Stimulated activated CD4-positive, alpha-beta T cell treated with anti-CD3 and anti-CD28 coated beads, TNF-alpha, amount 100 ng/mL, for 24 hours (primary cell): ENCODE measurements around the gene MEOX1.
"Not testable (repeated sequence)": the region's sequence is repeated elsewhere in the genome, so short reads cannot be mapped to it uniquely, and the experiment has no call there.

ENCODE experiments used
- DNase-seq, 3 experiments: peaks; one replicate each; pipeline ENCODE4 v3.0.0-alpha.2; 2020; ENCODE audit warnings: low read depth in 3 of 3

The MEOX1 gene

DNA sequence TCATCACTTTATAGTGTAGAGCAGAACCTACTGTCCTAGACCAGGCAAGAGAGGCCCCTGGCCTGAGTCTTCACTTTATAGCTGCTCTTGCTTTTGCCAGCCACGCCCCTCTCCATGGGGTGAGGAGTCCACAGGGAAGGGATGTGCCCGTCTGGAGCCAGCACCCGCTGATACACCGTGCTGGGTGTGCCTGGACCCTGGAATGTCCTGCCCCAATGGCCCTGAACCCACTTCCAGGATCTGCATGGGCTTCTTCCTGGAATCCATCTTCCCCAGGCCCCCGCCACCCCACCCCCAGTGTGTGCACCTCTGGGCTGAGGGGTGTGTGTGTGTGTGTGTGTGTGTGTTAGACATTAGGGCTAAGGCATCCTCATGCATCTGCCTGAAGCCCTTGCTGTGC, 44.9 kb downstream of the MEOX1 start:
- no peak for DNase-seq

DNA sequence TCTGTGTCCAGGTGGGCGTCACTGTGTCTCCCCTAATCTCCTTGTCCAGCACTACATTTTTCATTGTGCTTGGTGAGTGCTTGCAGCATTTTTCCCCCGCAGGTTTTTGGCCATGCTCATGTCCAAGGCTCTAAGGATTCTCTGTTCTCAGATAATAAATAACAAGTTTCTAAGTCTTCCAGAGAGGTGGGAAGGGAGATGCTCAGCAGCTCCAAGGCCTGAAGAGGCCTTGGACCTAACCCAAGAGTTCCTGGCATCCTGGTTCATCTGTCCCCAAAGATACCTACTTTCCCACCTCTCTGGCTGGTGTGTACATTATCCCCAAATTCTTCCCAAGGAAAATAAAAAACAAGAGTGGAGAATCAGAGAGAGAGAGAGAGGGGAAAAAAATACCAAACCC, 45.3 kb downstream of the MEOX1 start:
- no peak for DNase-seq

DNA sequence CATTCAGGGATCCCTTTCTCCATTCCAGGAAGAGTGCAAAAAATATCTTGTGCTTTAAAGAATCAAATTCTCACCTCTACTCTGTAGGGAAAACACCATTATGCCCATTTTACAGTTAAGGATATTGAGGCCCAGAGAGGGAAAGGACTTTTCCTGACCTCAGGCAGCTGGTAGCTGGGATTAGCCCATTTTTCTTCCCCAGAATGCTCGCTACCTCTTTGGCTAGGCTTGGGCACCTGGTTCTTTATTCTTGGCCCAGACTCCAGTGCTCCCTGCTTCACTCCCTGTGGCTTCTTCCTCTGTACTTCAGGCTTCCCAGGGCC, 45.7 kb downstream of the MEOX1 start:
- DNase-seq = no peak

- DNase-seq = no peak
Observed at GRCh38 chr17:43615330-43616028, 46.2 kb downstream of the MEOX1 start.

- no peak for DNase-seq
Observed at GRCh38 chr17:43614561-43614960, 47.2 kb downstream of the MEOX1 start.

- no peak for DNase-seq
Observed at GRCh38 chr17:43613917-43614316, 47.8 kb downstream of the MEOX1 start.

DNA sequence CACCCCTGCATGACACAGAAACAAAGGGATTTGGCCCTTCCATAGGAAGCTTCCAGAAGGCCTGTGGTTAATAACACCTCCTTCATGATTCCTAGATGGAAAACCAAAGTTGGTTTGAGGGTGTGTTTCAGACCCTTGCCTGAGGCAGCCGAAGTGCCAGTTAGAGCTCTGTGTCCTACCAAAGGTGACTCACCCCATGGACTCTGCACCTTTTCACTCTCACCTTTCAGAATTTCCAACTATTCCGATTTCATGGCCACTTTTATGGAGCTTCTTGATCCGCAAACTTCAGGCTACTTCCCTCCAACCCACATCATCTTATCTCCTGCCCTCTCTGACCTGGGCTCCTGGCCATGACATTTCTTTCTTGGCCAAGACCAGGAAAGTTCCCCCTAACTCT, 49.2 kb downstream of the MEOX1 start:
- no peak for DNase-seq

- DNase-seq = no peak
Observed at GRCh38 chr17:43611230-43611969, 50.3 kb downstream of the MEOX1 start.

DNA sequence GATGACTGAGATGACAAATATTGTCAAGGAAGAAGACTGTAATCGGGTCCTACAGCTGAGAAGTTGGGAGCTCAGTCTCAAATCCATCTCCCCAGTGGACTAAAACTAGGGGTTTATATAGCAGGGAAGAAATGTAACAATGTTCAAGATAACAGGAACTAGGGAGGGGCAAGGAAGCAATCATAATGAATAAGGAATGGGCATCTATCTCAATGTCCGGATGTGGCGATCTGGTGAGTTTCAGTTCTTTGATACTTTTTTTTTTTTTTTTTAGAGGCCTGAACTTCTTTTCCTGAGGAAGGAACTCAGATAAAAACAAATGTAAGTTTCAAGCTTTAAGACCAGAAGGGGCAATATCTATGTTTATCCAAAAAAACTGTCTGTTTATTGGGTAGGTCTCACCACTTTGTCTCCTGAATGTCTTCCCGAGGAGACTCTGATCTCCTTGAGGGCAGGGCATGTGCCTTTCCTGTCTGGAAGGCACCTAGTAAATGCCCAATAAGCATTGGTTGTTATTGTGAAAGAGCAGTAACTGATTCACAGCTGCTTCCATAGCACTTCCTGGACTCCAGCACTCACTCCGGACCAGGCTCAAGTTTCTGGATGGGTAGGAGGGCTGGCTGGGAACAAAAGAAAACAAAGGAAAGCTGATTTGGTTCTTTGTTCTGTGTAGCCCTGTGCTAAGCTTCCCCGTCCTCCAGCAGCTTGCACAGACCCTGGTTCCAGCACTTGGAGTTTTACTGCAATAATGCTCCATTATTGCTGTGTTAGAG, 51.9 kb downstream of the MEOX1 start:
- no peak for DNase-seq

- peak; percentile 15 to 58 (median 34) for DNase-seq
Observed at GRCh38 chr17:43608313-43608712, 53.4 kb downstream of the MEOX1 start.

- no peak for DNase-seq
Observed at GRCh38 chr17:43604549-43604948, 57.2 kb downstream of the MEOX1 start.

DNA sequence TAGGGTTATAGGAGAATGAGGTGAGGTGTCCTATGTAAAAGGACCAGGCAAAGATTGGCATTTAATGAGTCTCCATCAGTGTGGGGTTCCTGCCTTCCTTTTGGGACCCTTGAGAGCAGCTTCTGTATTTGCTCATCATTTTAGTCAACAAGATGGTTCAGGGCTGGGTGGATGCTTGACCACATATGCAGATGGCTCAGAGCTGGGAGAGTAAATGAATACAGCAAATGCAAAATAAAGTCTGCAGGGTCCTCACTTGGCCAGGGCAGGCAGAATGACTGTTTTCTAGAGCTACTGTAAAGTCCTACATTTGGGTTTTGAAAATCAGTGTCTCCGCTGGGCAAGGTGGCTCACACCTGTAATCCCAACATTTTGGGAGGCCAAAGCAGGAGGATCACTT, 58.4 kb downstream of the MEOX1 start:
- no peak for DNase-seq

GRCh38 chr17:43602556-43602955, 59.2 kb downstream of the MEOX1 start:
- not testable (repeated sequence) for DNase-seq

DNA sequence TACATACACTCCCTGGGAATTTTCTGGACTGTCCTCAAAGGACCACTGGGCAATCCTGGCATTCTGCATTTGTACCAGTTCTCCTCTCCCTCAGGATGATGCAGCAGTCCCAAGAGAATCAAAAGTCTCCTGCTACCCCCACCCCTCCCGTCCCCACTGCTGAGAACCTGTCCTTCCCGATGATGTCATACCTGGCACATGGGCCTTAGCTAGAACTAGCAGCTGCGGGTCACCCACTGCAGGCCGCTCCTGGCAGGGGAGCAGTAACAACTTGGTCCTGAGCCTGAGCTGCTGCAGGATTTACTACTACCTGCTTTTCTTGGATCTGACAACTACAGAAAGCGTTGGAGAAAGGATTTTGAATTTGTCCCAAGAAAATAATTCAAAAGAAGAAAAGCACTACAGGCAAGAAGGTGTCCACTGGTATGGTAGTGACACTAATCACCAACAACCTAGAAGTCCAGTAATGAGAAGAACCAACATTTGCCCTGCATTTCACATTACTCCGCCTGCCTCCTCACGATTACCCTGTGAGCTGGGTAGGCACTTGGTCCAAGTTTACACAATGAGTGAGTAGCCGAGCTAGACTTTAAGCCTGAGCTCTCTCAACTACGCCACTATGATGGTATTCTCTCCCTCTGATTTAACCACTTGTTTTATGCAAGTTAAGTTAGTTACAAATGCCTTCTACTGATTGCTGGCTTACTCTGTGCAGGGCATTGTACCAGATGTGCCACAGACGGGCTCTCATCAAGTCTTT, 60.3 kb downstream of the MEOX1 start:
- no peak for DNase-seq

DNA sequence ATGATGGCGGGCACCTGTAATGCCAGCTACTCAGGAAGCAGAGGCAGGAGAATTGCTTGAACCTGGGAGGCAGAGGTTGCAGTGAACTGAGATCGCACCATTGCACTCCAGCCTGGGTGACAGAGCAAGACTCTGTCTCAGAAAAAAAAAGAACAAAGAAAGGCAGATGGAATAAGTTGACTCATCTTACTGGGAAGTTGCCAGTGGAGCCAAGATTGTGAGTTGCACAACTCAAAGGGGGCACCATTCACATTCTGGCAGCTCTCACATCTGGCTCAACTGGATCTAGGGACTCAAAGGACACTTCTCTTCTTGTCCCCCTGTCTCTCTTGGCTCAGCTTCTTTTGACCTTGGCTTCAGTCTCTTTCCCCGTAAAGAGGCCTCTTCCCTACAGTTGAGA, 61.9 kb downstream of the MEOX1 start:
- DNase-seq = no peak

DNA sequence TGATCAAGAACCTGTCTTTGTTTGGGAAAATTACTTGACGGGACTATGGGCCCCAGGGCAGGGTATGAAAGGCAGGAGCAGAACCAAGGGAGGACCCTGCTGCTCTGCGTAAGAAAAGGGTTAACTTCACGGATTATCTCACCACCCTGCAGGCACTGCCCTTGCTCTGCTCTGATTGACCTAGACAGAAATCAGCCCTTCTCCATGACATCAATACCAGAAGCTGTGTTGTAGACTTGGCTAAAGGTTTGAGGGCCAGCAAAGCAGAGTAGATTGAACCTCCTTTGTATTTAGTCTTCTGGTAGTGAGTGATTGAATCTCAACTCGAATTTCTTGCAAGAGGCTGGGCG, 62.7 kb downstream of the MEOX1 start:
- no peak for DNase-seq

GRCh38 chr17:43598357-43599045, 63.2 kb downstream of the MEOX1 start:
- no peak for DNase-seq

- no peak for DNase-seq
Observed at GRCh38 chr17:43597624-43598356, 63.9 kb downstream of the MEOX1 start.

DNA sequence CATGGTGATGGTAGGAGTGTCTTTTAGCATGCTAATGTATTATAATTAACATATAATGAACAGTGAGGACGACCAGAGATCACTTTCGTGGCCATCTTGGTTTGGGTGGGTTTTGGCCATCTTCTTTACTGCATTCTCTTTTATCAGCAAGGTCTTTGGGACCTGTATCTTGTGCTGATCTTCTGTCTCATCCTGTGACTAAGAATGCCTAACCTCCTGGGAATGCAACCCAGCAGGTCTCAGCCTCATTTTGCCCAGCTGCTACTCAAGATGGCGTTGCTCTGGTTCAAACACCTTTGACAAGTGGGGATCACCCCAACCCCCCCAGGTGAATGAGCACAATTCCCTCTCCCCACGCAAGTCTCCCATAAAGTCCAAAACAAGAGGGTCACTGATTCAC, 66.3 kb downstream of the MEOX1 start:
- DNase-seq = no peak

GRCh38 chr17:43591779-43592562, 69.8 kb downstream of the MEOX1 start:
- no peak for DNase-seq
